ENCODE measurements around the gene PLIN1.

Gene PLIN1

GRCh38 chr15:89673165-89673512 lies 6.0 kb downstream of the PLIN1 start:
- Histone ChIP-seq H3K23ac (ENCODE audit: low read depth, low read length, poor library complexity) (no peak overlapping the region), H2AFZ (ENCODE audit: low read length) (no peak overlapping the region), H3K4me2 (ENCODE audit: insufficient read depth, low read length, poor library complexity, severe bottlenecking) (no peak overlapping the region), H3K9me3 (replicated peaks in 1 of 2; ENCODE audit: control insufficient read depth in 2 of 2, insufficient read depth in 1 of 2, low read depth in 1 of 2, low read length in 2 of 2) (no peaks in the 10 kb centered on the region), H3K79me1 (ENCODE audit: low read depth, low read length) (no peaks in the 10 kb centered on the region), H2BK120ac (ENCODE audit: low read depth, low read length) (no peak overlapping the region), H4K91ac (ENCODE audit: low read depth, low read length, poor library complexity) (no peak overlapping the region), H2BK5ac (ENCODE audit: low read length) (no peak overlapping the region), H4K8ac (ENCODE audit: low read depth, low read length) (no peak overlapping the region), H2BK15ac (ENCODE audit: low read length) (no peak overlapping the region), H2AK5ac (ENCODE audit: low read depth, low read length) (peak overlapping the region; percentile 67), H3K36me3 (replicated peaks in 1 of 2; ENCODE audit: control insufficient read depth in 2 of 2, insufficient read depth in 2 of 2, low read length in 2 of 2) (no peaks in the 10 kb centered on the region), H3K18ac (ENCODE audit: low read length) (no peak overlapping the region), H3K9ac (ENCODE audit: low read depth, low read length, poor library complexity) (peak overlapping the region; percentile 57), H3K4ac (ENCODE audit: low read length) (no peak overlapping the region), H3K27me3 (ENCODE audit: control insufficient read depth in 3 of 3, insufficient read depth in 3 of 3, low read depth in 1 of 3, low read length in 3 of 3) (peaks cover 0 to 42% (median 0%) of the 10 kb centered on the region in 3 experiments), H3K4me3 (ENCODE audit: low read length in 2 of 2) (no peak overlapping the region), H2BK12ac (ENCODE audit: low read length) (no peak overlapping the region), H3K4me1 (ENCODE audit: control insufficient read depth in 2 of 2, insufficient read depth in 1 of 2, low read depth in 1 of 2, low read length in 2 of 2) (peaks cover 0 to 1% of the 10 kb centered on the region in 2 donors), H3K14ac (ENCODE audit: low read length) (no peak overlapping the region), H3K27ac (replicated peaks; ENCODE audit: low read length) (no peak overlapping the region)
- no CpG with 5 or more reads among the region's 12 CpGs for WGBS, 2 donors (ENCODE audit: extremely low coverage in 2 of 2, insufficient read length in 2 of 2, insufficient replicate concordance in 1 of 2)
- peak; percentile 65 for DNase-seq (ENCODE audit: low spot score)

- Histone ChIP-seq H3K9me3 (replicated peaks in 1 of 2; ENCODE audit: control insufficient read depth in 2 of 2, insufficient read depth in 1 of 2, low read depth in 1 of 2, low read length in 2 of 2) (no peaks in the 10 kb centered on the region), H3K36me3 (replicated peaks in 1 of 2; ENCODE audit: control insufficient read depth in 2 of 2, insufficient read depth in 2 of 2, low read length in 2 of 2) (no peaks in the 10 kb centered on the region), H3K14ac (ENCODE audit: low read length) (no peak overlapping the region), H3K4me1 (ENCODE audit: control insufficient read depth in 2 of 2, insufficient read depth in 1 of 2, low read depth in 1 of 2, low read length in 2 of 2) (peaks cover 0 to 1% of the 10 kb centered on the region in 2 donors), H2AK5ac (ENCODE audit: low read depth, low read length) (peak overlapping the region; percentile 67), H2BK15ac (ENCODE audit: low read length) (peak overlapping the region; percentile 51), H3K4me3 (ENCODE audit: low read length in 2 of 2) (no peak overlapping the region), H3K9ac (ENCODE audit: low read depth, low read length, poor library complexity) (peak overlapping the region; percentile 57), H2BK5ac (ENCODE audit: low read length) (no peak overlapping the region), H3K79me1 (ENCODE audit: low read depth, low read length) (no peaks in the 10 kb centered on the region), H4K8ac (ENCODE audit: low read depth, low read length) (no peak overlapping the region), H3K23ac (ENCODE audit: low read depth, low read length, poor library complexity) (no peak overlapping the region), H3K27ac (replicated peaks; ENCODE audit: low read length) (no peak overlapping the region), H3K4me2 (ENCODE audit: insufficient read depth, low read length, poor library complexity, severe bottlenecking) (no peak overlapping the region), H2BK12ac (ENCODE audit: low read length) (no peak overlapping the region), H2BK120ac (ENCODE audit: low read depth, low read length) (no peak overlapping the region), H3K18ac (ENCODE audit: low read length) (no peak overlapping the region), H2AFZ (ENCODE audit: low read length) (no peak overlapping the region), H4K91ac (ENCODE audit: low read depth, low read length, poor library complexity) (no peak overlapping the region), H3K4ac (ENCODE audit: low read length) (no peak overlapping the region), H3K27me3 (ENCODE audit: control insufficient read depth in 3 of 3, insufficient read depth in 3 of 3, low read depth in 1 of 3, low read length in 3 of 3) (peaks cover 0 to 44% (median 0%) of the 10 kb centered on the region in 3 experiments)
- WGBS, 2 donors (ENCODE audit: extremely low coverage in 2 of 2, insufficient read length in 2 of 2, insufficient replicate concordance in 1 of 2): no CpG with 5 or more reads among the region's 12 CpGs
- DNase-seq (ENCODE audit: low spot score): no peak
These were observed 6.7 kb downstream of the PLIN1 start for GRCh38 chr15:89672221-89673164.

- no peak for DNase-seq (ENCODE audit: low spot score)
- no peak overlapping the region for H2AK5ac ChIP-seq (ENCODE audit: low read depth, low read length)
- H3K14ac ChIP-seq (ENCODE audit: low read length): no peak overlapping the region
- no peak overlapping the region for H4K8ac ChIP-seq (ENCODE audit: low read depth, low read length)
- H3K9ac ChIP-seq (ENCODE audit: low read depth, low read length, poor library complexity): no peak overlapping the region
- H3K27me3 ChIP-seq (ENCODE audit: control insufficient read depth in 3 of 3, insufficient read depth in 3 of 3, low read depth in 1 of 3, low read length in 3 of 3): peaks cover 0 to 52% (median 0%) of the 10 kb centered on the region in 3 experiments
- H3K4me2 ChIP-seq (ENCODE audit: insufficient read depth, low read length, poor library complexity, severe bottlenecking): no peak overlapping the region
- no peak overlapping the region for H2BK15ac ChIP-seq (ENCODE audit: low read length)
- H3K4me1 ChIP-seq (ENCODE audit: control insufficient read depth in 2 of 2, insufficient read depth in 1 of 2, low read depth in 1 of 2, low read length in 2 of 2): peaks cover 0 to 1% of the 10 kb centered on the region in 2 donors
- no peak overlapping the region for H2AFZ ChIP-seq (ENCODE audit: low read length)
- H3K36me3 ChIP-seq (replicated peaks in 1 of 2; ENCODE audit: control insufficient read depth in 2 of 2, insufficient read depth in 2 of 2, low read length in 2 of 2): no peaks in the 10 kb centered on the region
- no peaks in the 10 kb centered on the region for H3K9me3 ChIP-seq (replicated peaks in 1 of 2; ENCODE audit: control insufficient read depth in 2 of 2, insufficient read depth in 1 of 2, low read depth in 1 of 2, low read length in 2 of 2)
- no peak overlapping the region for H3K4ac ChIP-seq (ENCODE audit: low read length)
- H2BK5ac ChIP-seq (ENCODE audit: low read length): no peak overlapping the region
- H3K79me1 ChIP-seq (ENCODE audit: low read depth, low read length): no peaks in the 10 kb centered on the region
- H2BK120ac ChIP-seq (ENCODE audit: low read depth, low read length): no peak overlapping the region
- no peak overlapping the region for H2BK12ac ChIP-seq (ENCODE audit: low read length)
- no peak overlapping the region for H4K91ac ChIP-seq (ENCODE audit: low read depth, low read length, poor library complexity)
- H3K27ac ChIP-seq (replicated peaks; ENCODE audit: low read length): no peak overlapping the region
- no peak overlapping the region for H3K18ac ChIP-seq (ENCODE audit: low read length)
- H3K23ac ChIP-seq (ENCODE audit: low read depth, low read length, poor library complexity): no peak overlapping the region
- H3K4me3 ChIP-seq (ENCODE audit: low read length in 2 of 2): no peak overlapping the region
- no CpG with 5 or more reads among the region's 4 CpGs for WGBS, 2 donors (ENCODE audit: extremely low coverage in 2 of 2, insufficient read length in 2 of 2, insufficient replicate concordance in 1 of 2)
These were observed 7.5 kb downstream of the PLIN1 start for GRCh38 chr15:89671687-89672086.

- no peak overlapping the region for H3K18ac ChIP-seq (ENCODE audit: low read length)
- DNase-seq (ENCODE audit: low spot score): no peak
- no peak overlapping the region for H2AFZ ChIP-seq (ENCODE audit: low read length)
- H3K14ac ChIP-seq (ENCODE audit: low read length): no peak overlapping the region
- no peak overlapping the region for H2AK5ac ChIP-seq (ENCODE audit: low read depth, low read length)
- no CpG with 5 or more reads among the region's 12 CpGs for WGBS, 2 donors (ENCODE audit: extremely low coverage in 2 of 2, insufficient read length in 2 of 2, insufficient replicate concordance in 1 of 2)
- no peak overlapping the region for H3K4ac ChIP-seq (ENCODE audit: low read length)
- no peaks in the 10 kb centered on the region for H3K9me3 ChIP-seq (replicated peaks in 1 of 2; ENCODE audit: control insufficient read depth in 2 of 2, insufficient read depth in 1 of 2, low read depth in 1 of 2, low read length in 2 of 2)
- H4K91ac ChIP-seq (ENCODE audit: low read depth, low read length, poor library complexity): no peak overlapping the region
- H3K9ac ChIP-seq (ENCODE audit: low read depth, low read length, poor library complexity): no peak overlapping the region
- H3K23ac ChIP-seq (ENCODE audit: low read depth, low read length, poor library complexity): no peak overlapping the region
- H3K27me3 ChIP-seq (ENCODE audit: control insufficient read depth in 3 of 3, insufficient read depth in 3 of 3, low read depth in 1 of 3, low read length in 3 of 3): peaks cover 0 to 58% (median under 1%) of the 10 kb centered on the region in 3 experiments
- H2BK120ac ChIP-seq (ENCODE audit: low read depth, low read length): no peak overlapping the region
- H3K4me1 ChIP-seq (ENCODE audit: control insufficient read depth in 2 of 2, insufficient read depth in 1 of 2, low read depth in 1 of 2, low read length in 2 of 2): peaks cover 0 to 2% of the 10 kb centered on the region in 2 donors
- no peak overlapping the region for H3K27ac ChIP-seq (replicated peaks; ENCODE audit: low read length)
- H3K36me3 ChIP-seq (replicated peaks in 1 of 2; ENCODE audit: control insufficient read depth in 2 of 2, insufficient read depth in 2 of 2, low read length in 2 of 2): no peaks in the 10 kb centered on the region
- H2BK12ac ChIP-seq (ENCODE audit: low read length): no peak overlapping the region
- no peaks in the 10 kb centered on the region for H3K79me1 ChIP-seq (ENCODE audit: low read depth, low read length)
- no peak overlapping the region for H2BK5ac ChIP-seq (ENCODE audit: low read length)
- no peak overlapping the region for H2BK15ac ChIP-seq (ENCODE audit: low read length)
- peak overlapping the region in 1 of 2 donors; percentile 9 for H3K4me3 ChIP-seq (ENCODE audit: low read length in 2 of 2)
- H4K8ac ChIP-seq (ENCODE audit: low read depth, low read length): no peak overlapping the region
- H3K4me2 ChIP-seq (ENCODE audit: insufficient read depth, low read length, poor library complexity, severe bottlenecking): no peak overlapping the region
These were observed 8.1 kb downstream of the PLIN1 start for GRCh38 chr15:89670971-89671560.
